WTC11 (cell line): ENCODE results near the gene FHOD1. TPM values are rescaled to one million over a fixed set of nuclear protein-coding genes. Genes with fewer than 3 reads are reported as not detected.

Source experiments
- ATAC-seq: fragments of 200-7000 bp; cut with Tn5 transposase; 2 replicates; pipeline ENCODE4 v1.10.0; 2021; ENCODE audit warnings: mild to moderate bottlenecking, moderate library complexity
- CTCF ChIA-PET: fragments of 300-600 bp; sonication (Branson Sonifier 250); formaldehyde crosslinking; loops from one replicate; lab custom pipeline; 2021; ENCODE audit warnings: antibody characterized with exemption; lab: Charles Lee
- POLR2A ChIA-PET: fragments of 350-600 bp; sonication (Branson Sonifier 250); formaldehyde crosslinking; loops from one replicate; lab custom pipeline; 2021; ENCODE audit warnings: antibody characterized with exemption; lab: Charles Lee
- DNase-seq: peaks from one replicate; pipeline ENCODE4 v3.0.0; 2021; ENCODE audit warnings: low spot score
- H3K27ac Mint-ChIP-seq: 2 replicates; pipeline ENCODE4 v1.8.0; 2021; ENCODE audit warnings: mixed read lengths
- H3K27me3 Mint-ChIP-seq: 2 replicates; pipeline ENCODE4 v1.8.0; 2021; ENCODE audit warnings: low read depth, mild to moderate bottlenecking, moderate library complexity, mixed read lengths
- H3K36me3 Mint-ChIP-seq: 2 replicates; pipeline ENCODE4 v1.8.0; 2021; ENCODE audit warnings: mixed read lengths
- H3K4me1 Mint-ChIP-seq: 2 replicates; pipeline ENCODE4 v1.8.0; 2022; ENCODE audit warnings: mixed read lengths
- H3K4me3 Mint-ChIP-seq: 2 replicates; pipeline ENCODE4 v1.8.0; 2021; ENCODE audit warnings: mild to moderate bottlenecking, moderate library complexity, mixed read lengths
- H3K9me3 Mint-ChIP-seq: 2 replicates; pipeline ENCODE4 v1.8.0; 2021; ENCODE audit warnings: mixed read lengths
- AR ChIP-seq: fragments of 250-450 bp; sonication (Bioruptor Pico); IDR thresholded peaks from 2 replicates; pipeline ENCODE4 v1.9.0; 2021; ENCODE audit warnings: mild to moderate bottlenecking
- ATF3 ChIP-seq: sonication (generic); formaldehyde crosslinking; conservative IDR thresholded peaks from 2 replicates; pipeline ENCODE4 v1.8.1; 2022; ENCODE audit warnings: mild to moderate bottlenecking, missing genetic modification reagents
- ATF6 ChIP-seq: sonication (generic); formaldehyde crosslinking; IDR thresholded peaks from 2 replicates; pipeline ENCODE4 v1.8.1; 2023; ENCODE audit warnings: mild to moderate bottlenecking, missing genetic modification reagents
- CTCF ChIP-seq: fragments of 200-600 bp; IDR thresholded peaks from 2 replicates; pipeline ENCODE4 v1.8.0; 2022; ENCODE audit warnings: antibody characterized with exemption
- ETV6 ChIP-seq: sonication (generic); formaldehyde crosslinking; IDR thresholded peaks from 2 replicates; pipeline ENCODE4 v1.8.1; 2022; ENCODE audit warnings: mild to moderate bottlenecking, missing genetic modification reagents
- GABPB1 ChIP-seq: sonication (generic); formaldehyde crosslinking; IDR thresholded peaks from 2 replicates; pipeline ENCODE4 v1.8.1; 2023; ENCODE audit warnings: mild to moderate bottlenecking, missing genetic modification reagents
- GTF2I ChIP-seq: fragments of 250-450 bp; sonication (Bioruptor Pico); conservative IDR thresholded peaks from 2 replicates; pipeline ENCODE4 v1.4.0; 2021; ENCODE audit warnings: mild to moderate bottlenecking
- HMGA2 ChIP-seq: fragments of 250-450 bp; sonication (Bioruptor Pico); IDR thresholded peaks from 2 replicates; pipeline ENCODE4 v1.4.0; 2021; ENCODE audit warnings: mild to moderate bottlenecking, moderate library complexity
- IRF2 ChIP-seq: sonication (generic); formaldehyde crosslinking; IDR thresholded peaks from 2 replicates; pipeline ENCODE4 v1.8.0; 2022; ENCODE audit warnings: low read depth, missing genetic modification reagents, borderline replicate concordance
- NFATC4 ChIP-seq: fragments of 250-450 bp; sonication (Bioruptor Pico); IDR thresholded peaks from 2 replicates; pipeline ENCODE4 v1.9.0; 2021; ENCODE audit warnings: mild to moderate bottlenecking
- NFYB ChIP-seq: sonication (generic); formaldehyde crosslinking; conservative IDR thresholded peaks from 2 replicates; pipeline ENCODE4 v1.8.0; 2022; ENCODE audit warnings: low read depth, missing genetic modification reagents
- NR2C2 ChIP-seq: sonication (generic); formaldehyde crosslinking; IDR thresholded peaks from 2 replicates; pipeline ENCODE4 v1.8.0; 2022; ENCODE audit warnings: mild to moderate bottlenecking, missing genetic modification reagents
- RORB ChIP-seq: fragments of 250-450 bp; sonication (Bioruptor Pico); IDR thresholded peaks from 2 replicates; pipeline ENCODE4 v1.9.0; 2021; ENCODE audit warnings: mild to moderate bottlenecking
- SMAD4 ChIP-seq: sonication (generic); formaldehyde crosslinking; IDR thresholded peaks from 2 replicates; pipeline ENCODE4 v1.8.0; 2022; ENCODE audit warnings: mild to moderate bottlenecking, missing genetic modification reagents
- TCF7 ChIP-seq: sonication (generic); formaldehyde crosslinking; IDR thresholded peaks from 2 replicates; pipeline ENCODE4 v1.8.0; 2022; ENCODE audit warnings: mild to moderate bottlenecking, low read depth, missing genetic modification reagents, moderate library complexity
- ZNF121 ChIP-seq: sonication (generic); formaldehyde crosslinking; IDR thresholded peaks from 2 replicates; pipeline ENCODE4 v1.8.0; 2023; ENCODE audit warnings: missing genetic modification reagents
- ZNF671 ChIP-seq: fragments of 250-450 bp; sonication (Bioruptor Pico); IDR thresholded peaks from 2 replicates; pipeline ENCODE4 v1.8.0; 2021; ENCODE audit warnings: mild to moderate bottlenecking
- total RNA-seq: library from RNA; stranded (reverse); gene quantifications from 3 replicates; pipeline ENCODE4 v1.2.3, GENCODE V29; 2021
- TF ChIP-seq, protein P1 (sequence below): fragments of 250-450 bp; sonication (Bioruptor Pico); IDR thresholded peaks from 2 replicates; pipeline ENCODE4 v1.9.0; 2021; ENCODE audit warnings: mild to moderate bottlenecking
- TF ChIP-seq, protein P2 (sequence below): sonication (generic); formaldehyde crosslinking; IDR thresholded peaks from 2 replicates; pipeline ENCODE4 v1.8.0; 2022; ENCODE audit warnings: mild to moderate bottlenecking, missing genetic modification reagents
- TF ChIP-seq, protein P3 (sequence below): sonication (generic); formaldehyde crosslinking; IDR thresholded peaks from 2 replicates; pipeline ENCODE4 v1.8.1; 2022; ENCODE audit warnings: missing genetic modification reagents, borderline replicate concordance

The FHOD1 gene
- total RNA-seq, 1 experiment from 2014 or later, result 81.3 TPM

DNA sequence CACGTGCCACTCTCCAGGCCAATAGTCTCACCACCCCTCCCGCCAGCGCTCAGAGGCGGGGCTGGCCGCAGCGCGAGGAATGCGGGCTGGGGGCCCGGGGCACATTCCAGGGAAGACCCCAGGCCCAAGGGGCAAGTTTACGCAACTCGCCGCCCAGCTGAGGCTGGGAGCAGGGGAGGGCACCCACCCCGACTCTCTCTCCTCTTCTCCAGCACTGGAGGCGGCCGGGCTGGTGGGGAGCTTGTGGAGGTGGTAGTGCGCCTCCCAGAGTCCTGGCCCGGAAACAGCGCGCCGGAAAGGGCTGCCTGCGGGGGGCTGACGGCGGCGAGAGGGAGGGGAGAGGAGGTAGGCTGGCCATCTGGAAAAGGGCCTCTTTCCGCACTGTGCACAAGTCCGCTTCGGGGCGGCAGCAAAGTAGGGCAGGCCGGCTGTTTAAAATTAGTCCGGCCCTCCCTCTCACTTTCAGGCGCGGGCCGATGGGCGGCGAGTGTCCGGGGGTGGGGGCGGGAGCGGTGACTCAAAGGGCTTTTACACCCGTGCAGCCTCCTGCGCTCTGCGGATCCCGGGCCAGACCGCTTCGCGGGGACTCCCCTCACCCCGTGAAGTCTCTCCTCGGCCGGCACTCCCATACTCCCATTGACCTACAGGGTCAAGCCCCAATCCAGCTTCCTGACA is 1.1 kb downstream of the FHOD1 start (continued):
- TF ChIP-seq AR (no peak), NR2C2 (CRISPR knock-in tag) (no peak), NFATC4 (CRISPR knock-in tag) (no peak), ZNF121 (CRISPR knock-in tag) (no peak), GABPB1 (CRISPR knock-in tag) (peak; percentile 67), RORB (CRISPR knock-in tag) (no peak), IRF2 (CRISPR knock-in tag) (no peak), ZNF671 (CRISPR knock-in tag) (no peak)
- TF ChIP-seq, protein P1, sequence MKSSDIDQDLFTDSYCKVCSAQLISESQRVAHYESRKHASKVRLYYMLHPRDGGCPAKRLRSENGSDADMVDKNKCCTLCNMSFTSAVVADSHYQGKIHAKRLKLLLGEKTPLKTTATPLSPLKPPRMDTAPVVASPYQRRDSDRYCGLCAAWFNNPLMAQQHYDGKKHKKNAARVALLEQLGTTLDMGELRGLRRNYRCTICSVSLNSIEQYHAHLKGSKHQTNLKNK (CRISPR knock-in tag), result no peak

GRCh38 chr16:67245674-67246080 is 1.6 kb downstream of the FHOD1 start:
- Mint-ChIP-seq H3K27me3 (peaks cover 30% of the 10 kb centered on the region), H3K9me3 (no peaks in the 10 kb centered on the region), H3K4me3 (peak overlapping the region; percentile 89), H3K27ac (no peak overlapping the region), H3K36me3 (no peaks in the 10 kb centered on the region), H3K4me1 (peaks cover 43% of the 10 kb centered on the region)
- ATAC-seq (no peak), DNase-seq (no peak)
- POLR2A ChIA-PET, result interaction anchor here (0.7 to 3.2 kb wide), 6 partner anchors 8 to 181 kb away, joined by 3 to 26 read pairs (median 10); partner anchors contain the start of gene TMEM208
- CTCF ChIA-PET, result interaction anchor here (1.1 to 4.8 kb wide), 21 partner anchors 9 to 283 kb away, joined by 3 to 57 read pairs (median 11); partner anchors contain the start of genes ELMO3, KCTD19, LRRC36 and RIPOR1
- TF ChIP-seq CTCF (no peak), HMGA2 (no peak), SMAD4 (CRISPR knock-in tag) (no peak), NFYB (CRISPR knock-in tag) (no peak), ATF6 (CRISPR knock-in tag) (no peak), GTF2I (no peak), TCF7 (no peak), ATF3 (CRISPR knock-in tag) (no peak), ETV6 (CRISPR knock-in tag) (no peak)
- TF ChIP-seq, protein P2, sequence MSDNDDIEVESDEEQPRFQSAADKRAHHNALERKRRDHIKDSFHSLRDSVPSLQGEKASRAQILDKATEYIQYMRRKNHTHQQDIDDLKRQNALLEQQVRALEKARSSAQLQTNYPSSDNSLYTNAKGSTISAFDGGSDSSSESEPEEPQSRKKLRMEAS (CRISPR knock-in tag), result no peak
- TF ChIP-seq, protein P3, sequence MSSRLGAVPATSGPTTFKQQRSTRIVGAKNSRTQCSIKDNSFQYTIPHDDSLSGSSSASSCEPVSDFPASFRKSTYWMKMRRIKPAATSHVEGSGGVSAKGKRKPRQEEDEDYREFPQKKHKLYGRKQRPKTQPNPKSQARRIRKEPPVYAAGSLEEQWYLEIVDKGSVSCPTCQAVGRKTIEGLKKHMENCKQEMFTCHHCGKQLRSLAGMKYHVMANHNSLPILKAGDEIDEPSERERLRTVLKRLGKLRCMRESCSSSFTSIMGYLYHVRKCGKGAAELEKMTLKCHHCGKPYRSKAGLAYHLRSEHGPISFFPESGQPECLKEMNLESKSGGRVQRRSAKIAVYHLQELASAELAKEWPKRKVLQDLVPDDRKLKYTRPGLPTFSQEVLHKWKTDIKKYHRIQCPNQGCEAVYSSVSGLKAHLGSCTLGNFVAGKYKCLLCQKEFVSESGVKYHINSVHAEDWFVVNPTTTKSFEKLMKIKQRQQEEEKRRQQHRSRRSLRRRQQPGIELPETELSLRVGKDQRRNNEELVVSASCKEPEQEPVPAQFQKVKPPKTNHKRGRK (CRISPR knock-in tag), result no peak
